Activated CD4-positive, alpha-beta T cell treated with anti-CD3 and anti-CD28 coated beads, Interleukin-2, Interleukin-4, amounts not matched to agents 100 ng/mL and 50 ng/mL, durations not matched to agents 16 hours and 8 hours (primary cell): ENCODE data around the gene SBF2.

Experiments used
- DNase-seq: peaks from one replicate; pipeline ENCODE4 v3.0.0-alpha.2; 2020; ENCODE audit warnings: low spot score

SBF2 gene

GRCh38 chr11:9851366-9851765 lies 442.7 kb downstream of the SBF2 start:
- DNase-seq = no peak

GRCh38 chr11:9850224-9850895 lies 443.7 kb downstream of the SBF2 start:
- DNase-seq = no peak

DNA sequence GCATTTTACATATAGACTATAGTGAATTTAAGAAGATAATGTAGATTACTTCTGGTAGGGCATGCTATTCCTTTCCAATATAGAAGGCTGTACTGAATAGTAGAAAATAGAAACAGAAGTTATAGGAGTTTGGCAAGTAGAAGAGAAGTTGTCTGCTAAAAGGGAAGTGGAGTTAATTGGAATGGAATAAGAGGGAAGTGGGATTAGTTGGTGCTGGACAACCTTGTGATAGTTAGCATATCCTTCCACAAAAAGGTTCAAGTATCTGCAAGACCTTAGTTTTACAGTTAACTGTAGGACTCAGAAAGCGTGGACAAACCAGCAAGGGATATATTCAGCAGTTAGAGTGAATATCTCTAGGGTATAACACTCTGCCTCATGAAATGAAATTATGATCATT lies 444.6 kb downstream of the SBF2 start:
- DNase-seq = no peak

GRCh38 chr11:9847636-9848035 lies 446.4 kb downstream of the SBF2 start:
- no peak for DNase-seq

GRCh38 chr11:9842923-9843322 lies 451.1 kb downstream of the SBF2 start:
- no peak for DNase-seq

- DNase-seq = peak; percentile 24
Measured at GRCh38 chr11:9840460-9841004, 453.5 kb downstream of the SBF2 start.

DNA sequence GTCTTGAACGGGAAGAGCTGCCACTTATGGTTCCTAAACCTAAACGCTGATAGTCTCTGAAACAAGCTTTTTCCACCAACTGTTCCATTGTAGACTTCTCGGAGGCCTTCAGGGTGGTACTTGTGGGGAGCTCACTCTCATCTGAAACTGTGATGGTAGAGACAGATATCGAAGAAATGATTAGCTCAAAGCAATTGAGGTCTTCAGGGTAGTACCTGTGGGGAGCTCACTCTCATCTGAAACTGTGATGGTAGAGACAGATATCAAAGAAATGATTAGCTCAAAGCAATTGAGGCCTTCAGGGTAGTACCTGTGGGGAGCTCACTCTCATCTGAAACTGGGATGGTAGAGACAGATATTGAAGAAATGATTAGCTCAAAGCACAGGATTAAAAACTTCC lies 454.5 kb downstream of the SBF2 start:
- DNase-seq = no peak

DNA sequence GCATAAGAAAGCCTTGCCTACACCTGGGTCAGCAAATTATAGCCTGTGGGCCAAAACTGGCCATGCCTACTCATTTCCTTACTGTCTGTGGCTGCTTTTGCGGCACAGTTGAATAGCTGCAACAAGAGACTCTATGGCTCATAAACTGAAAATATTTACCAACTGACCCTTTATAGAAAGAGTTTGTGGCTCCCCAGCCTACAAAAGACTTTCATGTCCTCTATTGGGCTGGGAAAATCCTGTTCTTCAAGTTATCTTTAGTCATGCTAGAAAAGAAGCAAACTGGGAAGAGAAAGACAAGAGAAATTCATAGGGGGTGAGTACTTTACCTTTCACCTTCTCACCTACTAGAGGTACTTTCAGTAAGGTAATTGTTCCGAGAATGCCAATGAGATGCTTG lies 455.1 kb downstream of the SBF2 start:
- no peak for DNase-seq

DNA sequence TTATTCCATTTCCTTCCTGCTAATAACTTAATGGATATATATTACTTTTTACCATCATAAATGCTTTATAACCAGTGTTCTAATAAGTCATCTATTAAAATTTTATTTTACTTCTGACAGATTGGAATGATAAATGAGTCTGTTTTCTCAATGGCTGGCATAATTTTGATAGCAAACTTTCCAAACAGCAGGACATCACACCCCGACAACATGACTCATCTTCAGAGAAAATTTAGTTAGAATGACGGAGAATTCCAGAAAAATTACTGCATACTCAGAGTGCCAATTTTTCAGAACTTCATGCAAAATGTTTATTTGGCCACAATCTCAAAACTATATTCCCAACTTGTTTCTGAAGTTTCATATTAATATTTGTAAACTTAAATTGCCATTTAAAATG lies 455.8 kb downstream of the SBF2 start:
- no peak for DNase-seq

DNA sequence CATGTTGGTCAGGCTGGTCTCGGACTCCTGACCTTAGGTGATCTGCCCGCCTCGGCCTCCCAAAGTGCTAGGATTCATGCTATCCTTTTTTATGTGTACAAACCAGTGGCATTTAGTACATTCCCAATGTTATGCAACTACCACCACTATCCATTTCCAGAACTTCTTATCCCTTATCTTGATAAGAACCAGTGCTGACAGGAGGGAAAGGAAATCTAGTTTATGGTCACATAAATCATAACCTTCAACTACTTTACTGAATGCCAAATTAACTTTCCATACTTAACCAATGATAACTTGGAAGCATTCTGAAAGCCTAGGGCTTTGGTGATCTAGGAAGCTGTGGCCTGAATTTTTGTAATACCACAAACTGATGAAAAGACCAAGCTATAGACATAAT lies 459.7 kb downstream of the SBF2 start:
- DNase-seq = no peak

GRCh38 chr11:9831122-9831521 lies 462.9 kb downstream of the SBF2 start:
- no peak for DNase-seq

- no peak for DNase-seq
Measured at GRCh38 chr11:9827708-9828107, 466.3 kb downstream of the SBF2 start.

DNA sequence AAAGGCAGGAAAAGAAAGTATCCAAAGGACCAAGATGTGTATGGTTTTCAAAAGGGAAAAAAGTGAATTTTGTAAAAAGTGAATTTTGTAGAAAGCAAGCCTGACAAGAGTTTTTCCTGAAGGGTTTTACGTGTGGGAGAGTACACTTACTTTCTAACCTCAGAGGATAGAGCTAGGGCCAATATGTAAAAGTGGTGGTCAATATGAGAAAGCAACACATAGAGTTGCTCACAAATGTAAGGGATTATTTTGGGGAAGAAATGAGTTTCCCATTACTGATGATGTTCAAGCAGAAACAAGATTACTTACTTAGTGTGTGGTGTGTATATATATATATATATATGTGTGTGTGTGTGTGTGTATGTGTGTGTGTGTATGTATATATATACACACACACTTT lies 467.6 kb downstream of the SBF2 start:
- DNase-seq = no peak

GRCh38 chr11:9825895-9826294 lies 468.1 kb downstream of the SBF2 start:
- no peak for DNase-seq

DNA sequence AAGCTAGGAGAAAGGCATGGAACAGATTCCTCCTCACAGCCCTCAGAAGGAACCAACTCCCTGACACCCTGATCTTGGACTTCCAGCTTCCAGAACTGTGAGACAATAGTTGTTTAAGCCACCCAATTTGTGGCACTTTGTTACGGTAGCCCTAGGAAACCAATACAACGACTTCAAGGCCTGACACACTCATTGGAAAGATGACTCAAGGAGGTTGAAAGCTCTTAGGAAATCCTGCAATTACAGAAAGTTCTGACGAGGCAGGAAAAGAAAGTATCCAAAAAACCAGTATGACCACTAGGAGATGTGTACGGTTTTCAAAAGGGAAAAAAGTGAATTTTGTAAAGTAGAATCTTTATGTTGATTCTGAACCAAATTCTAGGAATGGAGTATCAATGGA lies 468.7 kb downstream of the SBF2 start:
- DNase-seq = no peak

DNA sequence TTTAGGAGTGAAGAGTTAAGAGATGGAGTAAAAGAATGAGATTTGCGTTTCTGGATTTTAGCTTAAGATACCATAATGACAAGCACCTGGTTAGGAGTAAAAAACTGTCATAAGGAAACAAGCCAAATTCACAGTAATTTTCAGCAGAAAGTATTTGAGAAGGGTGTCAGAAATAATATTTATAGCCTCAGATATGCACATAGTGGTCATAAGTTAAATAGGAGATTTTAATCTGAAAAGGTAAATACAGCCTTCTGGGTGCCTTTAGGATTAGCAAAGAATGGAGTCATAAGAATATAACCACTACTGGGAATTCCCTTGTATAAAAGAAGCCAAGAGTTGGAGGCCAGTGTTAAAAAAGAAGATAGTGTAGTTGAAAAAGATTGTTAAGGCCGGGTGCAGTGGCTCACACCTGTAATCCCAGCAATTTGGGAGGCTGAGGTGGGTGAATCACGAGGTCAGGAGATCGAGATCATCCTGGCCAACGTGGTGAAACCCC lies 470.1 kb downstream of the SBF2 start:
- DNase-seq = no peak

DNA sequence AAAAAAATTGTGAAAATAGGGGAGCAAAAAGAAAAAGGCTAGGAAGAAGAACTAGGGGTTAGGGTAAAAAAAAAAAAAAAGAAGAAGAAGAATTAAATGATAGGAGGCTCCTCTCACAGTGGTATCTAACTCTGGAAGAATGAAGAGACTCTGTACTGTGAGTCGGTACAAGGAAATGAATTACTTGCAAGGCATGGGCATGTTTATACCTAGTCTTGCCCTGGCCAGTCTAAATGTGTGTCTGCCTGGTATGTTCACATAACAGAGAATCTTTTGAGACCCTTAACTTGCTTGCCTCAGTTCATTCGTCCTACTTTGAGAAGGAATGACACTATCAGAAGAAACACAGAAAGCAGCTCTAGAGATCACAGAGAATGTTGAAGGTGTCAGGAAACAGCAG lies 470.6 kb downstream of the SBF2 start:
- no peak for DNase-seq

DNA sequence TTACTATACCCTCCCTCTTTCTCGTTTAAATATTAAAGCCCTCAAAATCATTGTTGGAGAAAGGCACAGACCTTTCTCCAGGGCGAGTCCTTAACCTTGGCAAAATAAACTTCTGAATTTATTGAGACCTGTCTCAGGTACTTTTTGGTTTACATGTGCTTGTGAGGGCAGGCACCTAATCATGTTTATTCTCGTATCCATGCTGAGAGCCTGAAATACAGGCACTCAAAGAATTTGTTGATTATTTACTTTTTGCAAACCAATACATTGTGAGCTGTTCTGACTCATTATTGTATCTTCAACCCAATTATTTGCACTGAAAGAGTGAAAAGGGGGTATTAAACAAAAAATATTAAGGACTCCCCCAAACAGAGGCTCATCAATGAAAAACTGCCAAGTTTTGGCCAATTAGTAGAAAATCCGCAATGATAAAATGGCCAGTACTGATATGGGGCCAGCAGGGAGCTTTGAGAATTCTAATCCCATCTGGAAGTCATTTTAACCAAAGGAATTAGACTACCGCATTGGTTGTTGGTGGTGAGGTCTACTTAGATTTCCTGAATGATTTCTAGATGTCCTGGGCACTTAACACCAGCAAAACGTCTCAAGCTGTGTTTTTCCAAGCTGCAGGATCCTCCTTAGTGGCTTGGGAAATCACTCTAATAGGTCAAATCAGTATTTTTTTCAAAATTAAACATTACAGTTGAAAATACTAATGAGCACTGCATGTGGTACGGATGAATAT lies 472.8 kb downstream of the SBF2 start:
- DNase-seq = no peak

GRCh38 chr11:9820260-9820659 lies 473.8 kb downstream of the SBF2 start:
- DNase-seq = no peak

- no peak for DNase-seq
Measured at GRCh38 chr11:9817191-9817590, 476.8 kb downstream of the SBF2 start.

DNA sequence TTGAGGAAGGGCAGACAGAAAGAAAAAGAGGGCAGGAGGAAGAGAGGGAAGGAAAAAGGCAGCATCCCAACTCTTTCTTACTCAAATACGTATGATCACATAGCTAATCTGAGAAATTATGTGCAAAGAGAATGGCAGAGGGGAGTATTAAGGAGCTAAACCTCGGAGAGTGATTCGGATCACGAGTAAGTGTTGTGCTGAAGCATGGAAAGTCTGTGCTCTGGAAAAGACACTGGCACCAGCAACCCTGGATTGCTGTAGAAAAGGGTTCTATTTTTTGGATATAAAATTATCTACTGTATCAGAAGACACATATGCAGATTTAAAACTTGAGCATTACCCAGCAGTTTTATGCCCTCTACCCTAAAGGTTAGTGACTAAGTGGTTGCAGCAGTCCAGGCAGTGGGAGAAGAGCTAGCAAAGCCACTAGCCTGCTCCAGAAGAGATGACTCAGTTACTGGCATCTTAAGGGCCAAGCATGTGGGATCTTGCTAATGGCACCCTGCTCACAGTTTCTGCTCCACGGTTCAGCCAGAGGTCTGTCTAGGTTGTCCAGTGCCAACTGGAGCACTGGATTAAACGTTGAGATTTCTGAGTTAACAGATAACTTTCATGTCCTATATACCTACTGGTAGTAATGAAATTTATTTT lies 478.4 kb downstream of the SBF2 start:
- DNase-seq = no peak

DNA sequence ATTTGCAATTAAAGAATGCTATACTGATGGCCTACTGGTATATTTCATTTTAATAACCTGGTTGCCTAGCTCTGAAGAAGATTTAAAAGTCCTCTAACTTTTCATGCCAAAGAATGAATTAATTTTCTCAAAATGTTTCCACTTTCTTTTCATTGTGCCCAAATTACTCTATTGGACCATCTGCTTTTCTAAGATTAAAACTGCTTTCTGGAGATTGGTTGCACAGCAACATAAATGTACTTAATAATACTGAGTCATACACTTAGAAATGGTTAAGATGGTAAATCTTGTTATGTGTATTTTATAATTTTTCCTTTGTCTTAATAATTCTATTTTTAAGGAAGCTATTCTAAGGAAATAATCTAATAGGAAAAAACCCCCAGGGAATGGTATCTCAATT lies 479.9 kb downstream of the SBF2 start:
- no peak for DNase-seq

DNA sequence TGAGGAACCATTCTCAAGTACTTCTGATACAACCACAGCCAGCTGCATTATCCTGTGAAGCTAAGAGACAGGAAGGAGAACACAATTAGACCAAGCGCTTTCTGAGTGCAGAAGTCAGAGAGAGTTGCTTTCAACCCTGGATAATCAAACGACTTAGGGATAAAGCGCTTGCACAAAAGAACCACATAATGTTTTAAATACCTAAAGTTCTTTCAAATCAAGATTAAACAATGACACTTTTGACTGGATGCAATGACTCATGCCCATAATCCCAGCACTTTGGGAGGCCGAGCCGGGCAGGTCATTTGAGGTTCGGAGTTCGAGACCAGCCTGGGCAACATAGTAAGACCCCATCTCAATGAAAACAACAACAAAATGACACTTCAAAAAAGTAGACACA lies 485.1 kb downstream of the SBF2 start:
- DNase-seq = no peak
